Tibial nerve (tissue), 4 donors: Measurements from ENCODE around the gene ARID4B.
"Not testable (repeated sequence)": the region's sequence is repeated elsewhere in the genome, so short reads cannot be mapped to it uniquely, and the experiment has no call there.

Experiments
- CTCF ChIP-seq, 5 experiments: fragments of 200-600 bp in 3 of 5; fragments of 450-650 bp in 2 of 5; sonication (generic) in 3 of 5; IDR thresholded peaks; one replicate each; pipeline ENCODE4 v1.5.1; 2016 to 2019; ENCODE audit warnings: antibody characterized with exemption in 5 of 5, mild to moderate bottlenecking in 3 of 5, moderate library complexity in 2 of 5
- EP300 ChIP-seq, 2 donors: sonication (generic); formaldehyde crosslinking; IDR thresholded peaks; one replicate each; pipeline ENCODE4 v1.6.1; 2017; ENCODE audit warnings: antibody characterized with exemption in 2 of 2, mild to moderate bottlenecking in 1 of 2
- POLR2A ChIP-seq, 2 donors: fragments of 450-650 bp; IDR thresholded peaks; one replicate each; pipeline ENCODE4 v1.6.1; 2017; ENCODE audit warnings: antibody characterized with exemption in 2 of 2, mild to moderate bottlenecking in 2 of 2, moderate library complexity in 2 of 2

- not testable (repeated sequence) for TF ChIP-seq CTCF, POLR2A, EP300 (IDR thresholded peaks at IDR 0.05)
Observed at GRCh38 chr1:235202447-235202846, 125.5 kb downstream of the ARID4B start.
